Measurements from ENCODE around the gene KPTN. TPM values are rescaled to one million over a fixed set of nuclear protein-coding genes. Genes with fewer than 3 reads are reported as not detected.

The KPTN gene
- polyA plus RNA-seq, 4 donors = 8.8 to 18.5 (median 10.4) TPM

DNA sequence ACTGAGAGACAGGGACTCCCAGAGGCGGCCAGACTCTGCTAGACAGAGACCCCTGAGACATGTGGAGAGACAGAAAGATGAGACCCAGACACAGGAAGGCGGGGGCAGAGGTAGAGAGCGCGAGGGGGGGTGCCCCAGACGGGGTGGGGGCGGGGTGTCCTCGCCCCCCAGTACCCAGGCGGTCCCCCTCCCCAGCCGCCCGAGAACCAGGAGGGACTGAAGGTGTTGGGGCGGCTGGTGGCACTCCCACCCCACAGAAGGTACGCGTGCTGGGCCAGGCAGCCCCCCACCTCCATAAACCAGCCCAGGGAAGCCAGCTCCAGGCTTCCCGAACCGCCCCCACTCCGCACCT is 12.7 kb downstream of the KPTN start:
- no peak for DNase-seq (ENCODE audit: low read depth in 4 of 4, low spot score in 3 of 4)

DNA sequence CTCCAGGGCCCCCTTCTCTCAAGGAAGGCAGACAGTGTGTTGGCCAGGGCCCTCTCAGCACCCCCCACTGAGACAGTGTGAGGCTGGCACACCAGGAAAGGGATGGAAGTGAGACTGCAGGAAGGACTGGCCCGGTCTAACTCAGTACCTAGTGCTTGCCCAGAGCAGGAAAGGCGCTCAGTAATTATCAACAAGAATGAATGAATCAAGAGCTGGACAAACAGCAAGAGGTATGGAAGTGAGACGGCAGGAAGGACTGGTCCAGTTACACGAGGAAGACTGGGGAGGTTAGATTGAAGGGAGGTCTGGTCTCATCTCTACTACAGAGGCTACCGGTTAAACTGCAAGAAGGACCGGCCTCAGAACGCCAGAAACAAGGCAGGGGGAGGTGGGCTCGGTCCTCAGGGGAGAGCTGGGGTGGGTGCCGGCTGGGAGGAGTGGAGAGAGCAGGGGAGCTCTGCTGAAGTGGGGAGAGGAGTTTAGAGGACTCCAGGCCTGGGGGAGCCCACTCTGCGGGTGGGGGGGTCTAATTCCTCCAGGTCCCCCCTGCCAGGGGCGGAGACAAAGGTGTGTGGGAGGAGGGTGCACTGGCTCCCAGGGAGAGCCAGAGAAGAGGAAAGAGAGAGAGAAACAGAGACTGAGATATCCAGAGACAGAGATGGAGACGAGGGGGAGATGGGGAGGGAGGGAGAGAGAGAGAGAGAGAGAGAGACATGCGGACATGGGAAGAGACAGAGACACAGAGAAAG is 13.4 kb downstream of the KPTN start:
- DNase-seq (ENCODE audit: low read depth in 4 of 4, low spot score in 3 of 4) = no peak

DNA sequence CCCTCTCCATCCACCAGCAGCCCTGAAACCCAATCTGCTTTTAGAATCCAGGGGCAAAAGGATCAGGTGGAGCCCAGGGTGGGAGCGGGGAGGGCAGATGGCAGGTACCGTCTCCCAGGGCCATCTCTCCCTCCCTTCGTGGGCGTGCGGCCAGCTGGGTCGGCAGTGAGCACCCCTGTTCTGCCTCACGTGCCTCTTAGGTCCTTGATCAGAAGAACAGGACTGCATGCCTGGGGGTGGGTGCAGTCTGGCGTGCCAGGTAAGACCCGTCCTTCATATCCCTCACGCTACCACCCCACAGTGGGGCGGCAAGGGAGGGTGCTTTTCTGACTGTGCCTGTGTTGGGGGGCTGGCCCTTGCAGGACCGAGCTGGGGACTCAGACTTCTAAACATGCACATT is 14.3 kb downstream of the KPTN start:
- no peak for DNase-seq (ENCODE audit: low read depth in 4 of 4, low spot score in 3 of 4)

DNA sequence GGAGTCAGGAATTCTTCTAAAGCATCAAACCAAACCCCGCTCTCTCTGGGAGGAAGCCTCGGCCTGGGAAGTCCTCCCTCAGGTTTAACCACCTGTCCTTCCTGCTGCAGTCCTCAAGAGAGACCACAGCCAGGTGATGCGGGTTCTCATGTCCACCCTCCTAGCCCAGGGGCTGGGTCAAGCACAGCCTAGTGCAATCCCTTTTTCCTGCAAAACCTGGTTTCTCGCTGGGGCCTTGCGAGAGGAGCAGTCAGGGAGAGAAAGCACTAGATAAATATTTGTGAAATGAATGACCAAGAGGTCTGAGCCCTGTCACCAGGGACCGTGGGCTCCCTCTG is 14.7 kb downstream of the KPTN start:
- DNase-seq (ENCODE audit: low read depth in 4 of 4, low spot score in 3 of 4) = no peak

DNA sequence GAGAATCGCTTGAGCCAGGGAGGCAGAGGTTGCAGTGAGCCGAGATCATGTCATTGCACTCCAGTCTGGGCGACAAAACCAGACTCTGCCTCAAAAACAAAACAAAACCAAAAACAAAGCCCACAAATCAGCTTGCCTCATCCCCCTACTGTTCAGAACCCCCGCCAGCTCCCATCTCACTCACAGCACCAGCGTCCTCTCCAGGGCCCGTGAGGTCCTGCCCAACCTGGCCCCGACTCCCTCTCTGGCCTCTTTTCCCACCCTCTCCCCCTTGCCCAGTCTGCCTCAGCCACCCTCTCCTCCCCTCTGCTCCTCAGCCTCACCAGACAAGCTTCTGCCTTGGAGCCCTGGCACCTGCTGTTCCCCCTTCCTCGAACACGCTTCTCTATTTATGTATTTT is 16.1 kb downstream of the KPTN start:
- DNase-seq (ENCODE audit: low read depth in 4 of 4, low spot score in 3 of 4) = no peak

DNA sequence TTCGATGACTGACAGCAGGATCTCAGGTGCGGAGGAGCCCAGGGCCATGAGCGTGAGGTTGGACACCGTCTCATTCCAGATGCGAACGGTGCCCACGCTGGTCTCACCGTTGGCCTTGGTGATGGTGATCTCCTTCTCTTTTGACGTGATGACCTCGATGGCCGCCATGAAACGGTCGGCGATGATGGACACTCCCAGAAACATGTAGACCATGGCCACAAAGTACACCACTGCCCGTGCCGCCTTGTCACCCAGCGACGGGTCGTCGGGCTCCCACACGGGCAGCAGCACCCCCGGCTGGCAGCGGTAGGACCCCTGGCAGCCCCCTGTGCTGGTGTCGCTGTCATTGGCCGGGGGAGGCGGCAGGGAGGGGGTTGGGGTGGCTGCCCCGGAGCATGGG is 18.1 kb downstream of the KPTN start:
- DNase-seq (ENCODE audit: low read depth in 4 of 4, low spot score in 3 of 4) = no peak

DNA sequence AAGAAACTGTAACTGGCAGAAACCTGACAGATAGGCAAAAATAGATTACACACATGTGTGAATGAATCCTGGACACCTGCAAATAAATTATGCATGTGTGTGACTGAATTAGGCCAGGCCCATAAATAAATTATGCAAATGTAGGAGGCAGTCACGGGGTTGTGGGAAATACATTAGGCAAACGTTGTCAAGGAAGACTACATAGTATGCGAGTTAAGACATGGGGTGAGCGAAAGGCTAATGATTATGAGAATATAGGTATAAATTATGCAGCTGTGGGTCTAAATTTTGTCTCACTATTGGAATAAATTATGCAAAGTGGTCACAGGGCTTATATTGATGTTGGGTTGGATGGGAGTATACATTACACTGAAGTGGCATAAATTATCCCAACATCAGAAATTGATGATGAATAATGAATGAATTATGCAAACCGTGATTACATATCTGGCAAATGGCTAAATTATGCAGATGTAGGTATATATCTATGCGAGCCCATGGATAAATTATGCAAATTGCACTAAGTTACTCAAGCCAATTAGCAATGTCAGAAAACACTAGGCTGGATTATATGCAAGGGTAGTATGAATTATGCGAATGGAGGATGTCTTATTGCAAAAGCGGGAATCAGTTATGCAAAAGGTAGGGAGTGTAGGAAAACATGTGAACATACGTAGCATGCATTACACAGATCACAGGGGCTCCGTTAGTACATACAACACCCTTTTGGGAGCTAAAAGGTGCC is 19.2 kb downstream of the KPTN start:
- DNase-seq (ENCODE audit: low read depth in 4 of 4, low spot score in 3 of 4) = no peak

GRCh38 chr19:47461876-47462275 is 22.1 kb downstream of the KPTN start:
- DNase-seq (ENCODE audit: low read depth in 4 of 4, low spot score in 3 of 4) = no peak

GRCh38 chr19:47459477-47459876 is 24.5 kb downstream of the KPTN start:
- no peak for DNase-seq (ENCODE audit: low read depth in 4 of 4, low spot score in 3 of 4)

DNA sequence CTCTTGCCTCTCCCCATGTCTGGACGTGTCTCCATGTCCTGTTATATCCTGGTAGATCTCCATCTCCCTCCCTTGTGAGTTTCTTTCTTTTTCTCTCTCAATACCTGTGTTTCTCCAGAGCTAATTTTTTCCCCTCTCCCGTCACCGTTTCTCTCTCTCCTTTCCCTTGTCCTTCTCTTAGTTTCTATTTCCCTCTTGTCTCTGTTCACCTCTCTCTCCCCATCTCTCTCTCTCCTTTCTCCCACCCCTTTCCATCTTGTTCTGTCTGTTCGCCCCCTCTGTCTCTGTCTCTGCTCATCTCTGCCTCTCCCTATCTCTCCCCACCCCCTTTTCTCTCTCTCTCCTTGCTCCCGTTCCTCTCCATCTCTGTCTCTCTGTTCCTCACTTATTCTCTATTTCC is 25.3 kb downstream of the KPTN start:
- no peak for DNase-seq (ENCODE audit: low read depth in 4 of 4, low spot score in 3 of 4)

DNA sequence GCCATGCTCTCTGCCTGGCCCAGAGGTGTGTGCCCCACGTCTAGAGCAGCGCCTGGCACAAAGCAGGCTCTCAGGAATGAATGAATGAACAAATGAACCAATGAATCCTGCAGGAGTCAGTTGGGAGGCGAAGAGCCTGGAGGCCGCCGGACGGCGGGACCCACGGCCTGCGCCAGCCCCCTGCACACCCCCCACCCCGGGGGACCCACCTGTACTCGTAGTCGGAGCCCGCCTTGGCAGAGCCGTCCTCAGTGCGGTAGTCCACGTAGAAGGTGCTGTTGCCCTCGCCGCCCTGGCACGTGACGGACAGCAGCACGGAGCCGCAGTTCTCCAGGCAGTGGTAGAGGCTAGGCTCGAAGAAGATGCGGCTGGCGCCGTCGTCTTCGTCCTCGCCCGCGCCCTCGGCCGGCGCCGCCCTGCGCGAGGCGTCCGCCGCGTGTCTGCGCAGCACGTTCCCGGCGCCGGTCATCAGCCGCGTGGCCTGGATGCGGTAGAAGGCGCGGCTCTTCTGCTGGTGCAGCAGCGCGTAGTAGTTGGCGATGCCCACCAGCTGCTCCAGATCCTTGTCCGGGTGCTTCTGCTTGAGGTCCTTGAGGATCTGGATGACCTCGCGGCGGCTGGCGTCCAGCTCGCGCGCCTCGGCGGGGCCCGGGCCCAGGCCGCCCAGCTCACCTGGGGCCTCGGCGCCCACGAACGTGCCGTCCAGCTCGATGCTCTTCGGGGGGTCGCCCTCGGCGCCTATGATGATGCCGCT is 27.1 kb downstream of the KPTN start:
- no peak for DNase-seq (ENCODE audit: low read depth in 4 of 4, low spot score in 3 of 4)

- no peak for DNase-seq (ENCODE audit: low read depth in 4 of 4, low spot score in 3 of 4)
Observed at GRCh38 chr19:47450478-47450877, 33.5 kb downstream of the KPTN start.

DNA sequence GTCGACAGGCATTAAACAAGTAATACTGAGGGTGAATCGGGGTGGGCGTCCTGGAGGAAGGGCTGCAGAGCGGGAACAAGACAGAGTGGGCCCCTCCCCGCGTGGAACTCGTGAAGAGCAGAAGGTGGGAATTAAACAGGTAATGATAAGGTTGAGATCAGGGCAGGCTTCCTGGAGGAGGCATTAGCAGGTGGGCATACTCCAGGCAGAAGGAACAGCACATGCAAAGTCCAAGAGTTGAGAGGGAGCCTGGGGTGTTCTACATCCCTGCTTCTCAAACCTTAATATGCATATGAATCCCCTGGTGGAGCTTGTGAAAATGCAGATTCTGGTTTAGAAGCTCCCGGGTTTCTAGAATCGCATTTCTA is 35.7 kb downstream of the KPTN start:
- no peak for DNase-seq (ENCODE audit: low read depth in 4 of 4, low spot score in 3 of 4)

- DNase-seq (ENCODE audit: low read depth in 4 of 4, low spot score in 3 of 4) = no peak
Observed at GRCh38 chr19:47447470-47448359, 36.3 kb downstream of the KPTN start.

DNA sequence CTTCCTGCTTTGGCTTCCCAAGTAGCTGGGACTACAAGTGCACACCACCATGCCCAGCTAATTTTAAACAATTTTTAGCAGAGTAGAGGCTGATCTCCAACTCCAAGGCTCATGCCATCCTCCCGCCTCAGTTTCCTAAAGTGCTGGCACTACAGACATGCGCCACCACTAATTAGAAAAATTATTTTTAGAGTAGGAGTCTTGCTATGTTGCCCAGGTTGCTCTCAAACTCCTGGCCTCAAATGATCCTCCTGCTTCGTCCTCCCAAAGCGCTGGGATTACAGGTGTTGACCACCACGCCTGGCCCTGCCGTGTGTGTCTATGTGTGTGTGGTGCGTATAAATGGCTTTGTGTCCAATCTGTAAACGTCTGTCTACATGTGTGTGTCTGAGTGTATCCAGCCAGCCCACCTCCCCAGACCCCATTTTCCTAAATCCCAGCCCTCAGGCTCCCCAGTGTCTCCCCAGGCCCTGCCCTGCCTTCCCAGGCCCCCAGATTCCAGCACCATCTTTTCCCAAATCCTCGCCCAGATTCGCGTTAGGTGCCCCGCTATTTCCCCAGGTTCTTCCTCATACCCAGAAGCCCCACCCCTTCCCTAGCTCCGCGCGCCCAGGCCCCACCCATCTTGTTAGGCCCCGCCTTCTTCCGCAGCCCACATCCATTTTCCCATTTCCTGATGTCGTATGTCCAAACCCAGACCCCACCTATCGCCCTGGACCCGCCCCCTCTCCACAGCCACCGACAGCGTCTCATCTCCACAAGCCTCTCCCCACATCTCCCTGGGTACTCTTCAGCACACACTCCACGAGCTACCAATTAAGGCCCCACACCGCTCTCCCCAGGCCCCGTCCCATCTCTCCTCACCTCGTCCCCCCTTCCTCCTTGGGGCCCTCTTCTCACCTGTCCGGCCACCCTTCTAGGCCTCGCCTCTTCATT is 37.2 kb downstream of the KPTN start:
- no peak for DNase-seq (ENCODE audit: low read depth in 4 of 4, low spot score in 3 of 4)

DNA sequence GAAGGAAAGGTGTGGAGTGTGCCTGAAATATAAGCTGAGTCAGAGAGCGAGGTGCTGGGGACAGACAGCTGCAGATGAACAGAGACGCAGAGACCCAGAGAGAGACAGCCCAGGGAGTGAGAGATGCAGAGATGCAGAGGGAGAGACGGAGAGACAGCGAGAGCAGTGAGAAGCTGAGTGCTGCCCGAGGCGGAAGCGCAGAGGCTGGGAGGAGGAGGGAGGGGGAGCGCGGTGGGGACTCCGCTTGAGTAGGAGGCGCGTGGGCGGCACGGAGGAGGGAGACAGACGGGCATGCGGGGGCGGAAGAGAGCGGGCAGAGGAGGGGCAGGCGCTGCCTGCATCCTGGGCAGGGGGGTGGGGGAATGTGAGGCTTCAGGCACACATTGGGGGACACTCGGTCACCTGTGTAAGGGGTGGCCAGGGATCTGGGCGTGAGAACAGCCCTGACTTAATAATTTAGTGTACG is 38.0 kb downstream of the KPTN start:
- no peak for DNase-seq (ENCODE audit: low read depth in 4 of 4, low spot score in 3 of 4)

GRCh38 chr19:47445527-47445926 is 38.5 kb downstream of the KPTN start:
- DNase-seq (ENCODE audit: low read depth in 4 of 4, low spot score in 3 of 4) = no peak

- DNase-seq (ENCODE audit: low read depth in 4 of 4, low spot score in 3 of 4) = no peak
Observed at GRCh38 chr19:47444388-47444821, 39.6 kb downstream of the KPTN start.

DNA sequence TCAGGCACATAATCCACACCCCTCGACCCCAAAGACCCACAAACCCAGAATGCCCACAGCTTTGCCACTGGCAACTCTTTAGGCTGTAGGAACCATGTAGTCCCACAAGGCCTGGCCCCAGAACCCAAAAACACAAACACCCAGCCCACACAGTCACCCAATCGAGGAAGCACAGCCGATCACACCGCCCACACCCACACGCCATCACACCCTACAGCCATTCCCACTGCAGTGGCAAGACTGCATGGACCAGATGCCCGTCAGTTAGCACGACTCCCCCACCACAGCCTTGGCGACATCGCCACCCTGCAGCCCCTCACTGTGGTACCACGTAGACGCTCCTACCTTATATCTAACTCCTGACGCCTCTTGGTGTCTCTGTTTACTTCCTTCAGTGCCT is 40.7 kb downstream of the KPTN start:
- DNase-seq (ENCODE audit: low read depth in 4 of 4, low spot score in 3 of 4) = no peak

- no peak for DNase-seq (ENCODE audit: low read depth in 4 of 4, low spot score in 3 of 4)
Observed at GRCh38 chr19:47438793-47439220, 45.2 kb downstream of the KPTN start.
